GM21576 (cell line): Measurements from ENCODE around the gene MLST8.

ENCODE experiments used
- ATAC-seq: cut with Tn5 transposase; IDR thresholded peaks from one replicate; pipeline ENCODE4 v1.9.1; 2021; ENCODE audit warnings: mild to moderate bottlenecking, moderate library complexity; ENCODE audit not compliant: unreplicated experiment

Gene MLST8

GRCh38 chr16:2172688-2173335, 32.4 kb upstream of the MLST8 start:
- ATAC-seq: no peak

- ATAC-seq: no peak
These were observed 31.9 kb upstream of the MLST8 start for GRCh38 chr16:2173366-2173765.

- ATAC-seq: no peak
These were observed 31.3 kb upstream of the MLST8 start for GRCh38 chr16:2173916-2174315.

GRCh38 chr16:2174396-2175131, 30.7 kb upstream of the MLST8 start:
- ATAC-seq: no peak

- ATAC-seq: no peak
These were observed 29.8 kb upstream of the MLST8 start for GRCh38 chr16:2175454-2175853.

- ATAC-seq: no peak
These were observed 29.2 kb upstream of the MLST8 start for GRCh38 chr16:2176047-2176446.

GRCh38 chr16:2177101-2177500, 28.2 kb upstream of the MLST8 start:
- no peak for ATAC-seq

- no peak for ATAC-seq
These were observed 27.7 kb upstream of the MLST8 start for GRCh38 chr16:2177561-2177960.

GRCh38 chr16:2178321-2179106, 26.7 kb upstream of the MLST8 start:
- ATAC-seq: no peak

GRCh38 chr16:2179107-2179501, 26.1 kb upstream of the MLST8 start:
- no peak for ATAC-seq

- no peak for ATAC-seq
These were observed 25.7 kb upstream of the MLST8 start for GRCh38 chr16:2179576-2179975.

GRCh38 chr16:2180461-2180860, 24.8 kb upstream of the MLST8 start:
- ATAC-seq: no peak

- ATAC-seq: no peak
These were observed 24.0 kb upstream of the MLST8 start for GRCh38 chr16:2180962-2181923.

GRCh38 chr16:2181952-2182351, 23.3 kb upstream of the MLST8 start:
- no peak for ATAC-seq

- ATAC-seq: no peak
These were observed 21.6 kb upstream of the MLST8 start for GRCh38 chr16:2183671-2184070.

- ATAC-seq: no peak
These were observed 20.9 kb upstream of the MLST8 start for GRCh38 chr16:2184346-2184745.

- ATAC-seq: no peak
These were observed 20.3 kb upstream of the MLST8 start for GRCh38 chr16:2184962-2185361.

- ATAC-seq: no peak
These were observed 19.2 kb upstream of the MLST8 start for GRCh38 chr16:2186064-2186463.

- no peak for ATAC-seq
These were observed 18.7 kb upstream of the MLST8 start for GRCh38 chr16:2186505-2186904.

GRCh38 chr16:2187212-2187611, 18.0 kb upstream of the MLST8 start:
- no peak for ATAC-seq

- no peak for ATAC-seq
These were observed 16.9 kb upstream of the MLST8 start for GRCh38 chr16:2188395-2188794.
